MM.1S (cell line): ENCODE data around the gene FAM131C.
"Not testable (repeated sequence)": the region's sequence is repeated elsewhere in the genome, so short reads cannot be mapped to it uniquely, and the experiment has no call there.

Experiments used
- DNase-seq: peaks from one replicate; pipeline ENCODE4 v3.0.0-alpha.2; 2015
- H2AFZ ChIP-seq: fragments of 300-600 bp; sonication (generic); 2 replicates; pipeline ENCODE4 v1.6.0; 2016; ENCODE audit warnings: antibody characterized with exemption, low read length
- H3F3A ChIP-seq: fragments of 300-600 bp; sonication (generic); 2 replicates; pipeline ENCODE4 v1.6.1; 2016; ENCODE audit warnings: mild to moderate bottlenecking, antibody characterized with exemption, low read length, moderate library complexity, mixed read lengths; ENCODE audit not compliant: insufficient read depth
- H3K27ac ChIP-seq: fragments of 300-600 bp; sonication (generic); 2 replicates; pipeline ENCODE4 v1.5.1; 2016; ENCODE audit warnings: mild to moderate bottlenecking, low read length
- H3K27me3 ChIP-seq: fragments of 300-600 bp; sonication (generic); replicated peaks from 2 replicates; pipeline ENCODE4 v1.6.0; 2016; ENCODE audit warnings: low read length; ENCODE audit not compliant: insufficient read depth
- H3K36me3 ChIP-seq: fragments of 300-600 bp; sonication (generic); replicated peaks from 2 replicates; pipeline ENCODE4 v1.6.1; 2016; ENCODE audit warnings: mild to moderate bottlenecking, low read length, mixed read lengths; ENCODE audit not compliant: insufficient read depth
- H3K4me1 ChIP-seq: fragments of 300-600 bp; sonication (generic); 2 replicates; pipeline ENCODE4 v1.6.1; 2016; ENCODE audit warnings: low read length, mixed read lengths
- H3K4me2 ChIP-seq: fragments of 300-600 bp; sonication (generic); 2 replicates; pipeline ENCODE4 v1.6.0; 2016; ENCODE audit warnings: low read depth, low read length
- H3K4me3 ChIP-seq: fragments of 300-600 bp; sonication (generic); 2 replicates; pipeline ENCODE4 v1.5.1; 2016; ENCODE audit warnings: low read length, mixed read lengths
- H3K79me2 ChIP-seq: fragments of 300-600 bp; sonication (generic); 2 replicates; pipeline ENCODE4 v1.6.1; 2016; ENCODE audit warnings: mixed run types, low read length, mixed read lengths
- H3K9ac ChIP-seq: fragments of 300-600 bp; sonication (generic); 2 replicates; pipeline ENCODE4 v1.6.1; 2016; ENCODE audit warnings: low read length, mixed read lengths
- H3K9me2 ChIP-seq: fragments of 300-600 bp; sonication (generic); replicated peaks from 2 replicates; pipeline ENCODE4 v1.6.1; 2016; ENCODE audit warnings: mild to moderate bottlenecking, low read length, mixed read lengths; ENCODE audit not compliant: insufficient read depth
- H3K9me3 ChIP-seq: fragments of 300-600 bp; sonication (generic); replicated peaks from 2 replicates; pipeline ENCODE4 v1.6.1; 2016; ENCODE audit warnings: mild to moderate bottlenecking, low read length, mixed read lengths; ENCODE audit not compliant: insufficient read depth
- H4K20me1 ChIP-seq: fragments of 300-600 bp; sonication (generic); 2 replicates; pipeline ENCODE4 v1.6.1; 2016; ENCODE audit warnings: mild to moderate bottlenecking, low read length, moderate library complexity, mixed read lengths; ENCODE audit not compliant: insufficient read depth
- EZH2 ChIP-seq: fragments of 300-600 bp; sonication (generic); optimal IDR thresholded peaks from 2 replicates; pipeline ENCODE3; 2017; ENCODE audit warnings: low read depth, mild to moderate bottlenecking, antibody characterized with exemption, low read length, mixed read lengths
- EZH2phosphoT487 ChIP-seq: fragments of 300-600 bp; sonication (generic); IDR thresholded peaks from 2 replicates; pipeline ENCODE4 v1.6.1; 2018; ENCODE audit warnings: antibody characterized with exemption, low read length
- TF ChIP-seq, protein P1 (sequence below): fragments of 300-600 bp; sonication (generic); IDR thresholded peaks from 2 replicates; pipeline ENCODE4 v1.5.1; 2016; ENCODE audit warnings: antibody characterized with exemption, low read length, mixed read lengths

FAM131C gene

DNA sequence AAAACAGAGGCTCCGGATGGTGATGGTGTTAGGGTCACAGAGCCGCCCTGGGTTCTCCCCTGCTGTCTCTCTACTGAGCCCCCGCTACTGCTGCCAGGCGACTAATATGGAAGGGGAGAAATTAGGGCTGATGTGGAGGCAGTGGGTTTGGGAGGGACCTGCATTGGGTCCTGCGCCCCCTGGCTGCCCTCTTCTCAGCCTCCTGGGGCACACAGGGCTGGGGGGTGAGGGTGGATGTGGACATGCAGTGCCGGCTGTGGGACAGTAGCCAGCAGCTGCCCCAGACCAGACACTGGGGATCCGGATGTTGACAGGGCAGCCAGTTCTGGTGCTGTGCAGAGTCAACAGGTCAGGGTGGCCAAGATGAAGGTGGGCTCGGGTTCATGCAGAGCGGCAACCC is 31.4 kb downstream of the FAM131C start:
- DNase-seq, result no peak
- no peaks in the 10 kb centered on the region for H3K36me3 ChIP-seq
- no peaks in the 10 kb centered on the region for H3K9me3 ChIP-seq
- H3K4me3 ChIP-seq, result no peak overlapping the region
- H3K9me2 ChIP-seq, result no peaks in the 10 kb centered on the region
- TF ChIP-seq EZH2phosphoT487 (no peak), EZH2 (no peak)
- TF ChIP-seq, protein P1, sequence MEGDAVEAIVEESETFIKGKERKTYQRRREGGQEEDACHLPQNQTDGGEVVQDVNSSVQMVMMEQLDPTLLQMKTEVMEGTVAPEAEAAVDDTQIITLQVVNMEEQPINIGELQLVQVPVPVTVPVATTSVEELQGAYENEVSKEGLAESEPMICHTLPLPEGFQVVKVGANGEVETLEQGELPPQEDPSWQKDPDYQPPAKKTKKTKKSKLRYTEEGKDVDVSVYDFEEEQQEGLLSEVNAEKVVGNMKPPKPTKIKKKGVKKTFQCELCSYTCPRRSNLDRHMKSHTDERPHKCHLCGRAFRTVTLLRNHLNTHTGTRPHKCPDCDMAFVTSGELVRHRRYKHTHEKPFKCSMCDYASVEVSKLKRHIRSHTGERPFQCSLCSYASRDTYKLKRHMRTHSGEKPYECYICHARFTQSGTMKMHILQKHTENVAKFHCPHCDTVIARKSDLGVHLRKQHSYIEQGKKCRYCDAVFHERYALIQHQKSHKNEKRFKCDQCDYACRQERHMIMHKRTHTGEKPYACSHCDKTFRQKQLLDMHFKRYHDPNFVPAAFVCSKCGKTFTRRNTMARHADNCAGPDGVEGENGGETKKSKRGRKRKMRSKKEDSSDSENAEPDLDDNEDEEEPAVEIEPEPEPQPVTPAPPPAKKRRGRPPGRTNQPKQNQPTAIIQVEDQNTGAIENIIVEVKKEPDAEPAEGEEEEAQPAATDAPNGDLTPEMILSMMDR, result no peak
- H3K4me1 ChIP-seq, result no peaks in the 10 kb centered on the region
- no peak overlapping the region for H3K27ac ChIP-seq
- H3F3A ChIP-seq, result no peaks in the 10 kb centered on the region
- no peaks in the 10 kb centered on the region for H3K79me2 ChIP-seq
- H2AFZ ChIP-seq, result no peak overlapping the region
- H4K20me1 ChIP-seq, result no peaks in the 10 kb centered on the region
- no peak overlapping the region for H3K4me2 ChIP-seq
- no peak overlapping the region for H3K9ac ChIP-seq
- peaks cover 80% of the 10 kb centered on the region for H3K27me3 ChIP-seq

DNA sequence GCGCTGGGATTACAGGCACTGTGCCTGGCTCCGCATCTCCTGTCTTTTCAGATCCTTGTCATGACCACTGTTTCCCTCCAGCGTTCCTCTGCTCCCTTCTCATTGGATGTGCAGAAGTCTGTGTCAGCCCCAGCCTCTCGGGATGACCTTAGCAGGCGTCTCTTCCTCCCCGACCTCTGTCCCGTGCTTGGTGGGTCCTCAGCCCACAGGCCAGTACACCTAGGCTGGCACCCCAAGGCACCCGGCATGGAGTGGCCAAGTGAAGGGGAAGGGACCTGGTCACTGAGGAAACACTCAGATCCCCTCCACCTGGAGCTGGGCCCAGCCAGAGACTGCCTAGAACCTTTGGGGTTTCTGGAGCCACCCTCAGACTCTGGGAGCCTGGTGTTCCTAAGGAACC is 32.3 kb downstream of the FAM131C start:
- DNase-seq, result no peak
- H3K9ac ChIP-seq, result no peak overlapping the region
- H3K36me3 ChIP-seq, result no peaks in the 10 kb centered on the region
- H3K4me1 ChIP-seq, result no peaks in the 10 kb centered on the region
- no peak overlapping the region for H2AFZ ChIP-seq
- H3K4me2 ChIP-seq, result no peak overlapping the region
- no peaks in the 10 kb centered on the region for H3F3A ChIP-seq
- H3K4me3 ChIP-seq, result no peak overlapping the region
- no peaks in the 10 kb centered on the region for H3K79me2 ChIP-seq
- no peaks in the 10 kb centered on the region for H3K9me3 ChIP-seq
- no peaks in the 10 kb centered on the region for H4K20me1 ChIP-seq
- H3K27me3 ChIP-seq, result peaks cover 73% of the 10 kb centered on the region
- no peak overlapping the region for H3K27ac ChIP-seq
- H3K9me2 ChIP-seq, result no peaks in the 10 kb centered on the region
- TF ChIP-seq, protein P1, result no peak
- TF ChIP-seq EZH2phosphoT487 (no peak), EZH2 (no peak)

DNA sequence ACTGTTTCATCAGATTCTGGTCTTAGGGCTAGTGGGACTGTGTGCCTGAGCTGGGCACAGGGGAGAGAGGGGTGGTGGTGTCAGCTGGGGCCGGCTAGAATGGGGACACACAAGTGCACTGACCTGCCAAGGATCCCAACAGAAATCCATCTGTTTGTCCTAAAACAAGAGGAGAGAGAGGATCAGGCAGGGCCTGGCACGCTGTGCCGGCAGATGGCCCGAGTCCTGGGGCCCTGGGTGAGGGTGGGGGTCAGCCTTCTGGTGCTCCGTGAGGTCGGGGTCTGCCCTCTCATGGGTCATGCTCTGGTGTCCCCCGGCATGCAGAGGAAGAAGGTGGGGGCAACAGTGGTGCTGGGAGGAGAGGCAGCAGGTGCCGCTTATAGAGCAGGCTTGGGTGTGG is 33.6 kb downstream of the FAM131C start:
- H3K27ac ChIP-seq, H3K9me3 ChIP-seq, DNase-seq, H3K36me3 ChIP-seq, H3F3A ChIP-seq, H3K4me3 ChIP-seq, H3K79me2 ChIP-seq, H2AFZ ChIP-seq, H3K9me2 ChIP-seq, H3K4me1 ChIP-seq, H4K20me1 ChIP-seq, H3K4me2 ChIP-seq, H3K9ac ChIP-seq: not testable (repeated sequence)
- H3K27me3 ChIP-seq, result peaks cover 68% of the 10 kb centered on the region

DNA sequence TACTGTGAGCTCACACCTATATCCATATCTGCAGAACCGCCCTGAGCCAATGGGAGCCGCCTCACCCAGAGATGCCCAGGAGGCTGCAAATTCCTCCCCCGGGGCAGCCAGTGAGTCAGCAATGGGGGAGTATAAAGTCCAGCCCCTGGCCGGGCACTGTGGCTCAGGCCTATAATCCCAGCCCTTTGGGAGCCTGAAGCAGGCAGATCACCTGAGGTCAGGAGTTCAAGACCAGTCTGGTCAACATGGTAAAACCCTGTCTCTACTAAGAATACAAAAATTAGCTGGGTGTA is 34.9 kb downstream of the FAM131C start:
- no peaks in the 10 kb centered on the region for H3F3A ChIP-seq
- no peak overlapping the region for H2AFZ ChIP-seq
- peaks cover 55% of the 10 kb centered on the region for H3K27me3 ChIP-seq
- no peak overlapping the region for H3K4me3 ChIP-seq
- no peaks in the 10 kb centered on the region for H3K4me1 ChIP-seq
- H3K36me3 ChIP-seq, result no peaks in the 10 kb centered on the region
- TF ChIP-seq, protein P1, result no peak
- TF ChIP-seq EZH2, result no peak
- TF ChIP-seq EZH2phosphoT487, result no peak
- no peaks in the 10 kb centered on the region for H4K20me1 ChIP-seq
- H3K9me2 ChIP-seq, result no peaks in the 10 kb centered on the region
- no peaks in the 10 kb centered on the region for H3K9me3 ChIP-seq
- H3K4me2 ChIP-seq, result no peak overlapping the region
- DNase-seq, result no peak
- H3K9ac ChIP-seq, result no peak overlapping the region
- no peaks in the 10 kb centered on the region for H3K79me2 ChIP-seq
- H3K27ac ChIP-seq, result no peak overlapping the region

DNA sequence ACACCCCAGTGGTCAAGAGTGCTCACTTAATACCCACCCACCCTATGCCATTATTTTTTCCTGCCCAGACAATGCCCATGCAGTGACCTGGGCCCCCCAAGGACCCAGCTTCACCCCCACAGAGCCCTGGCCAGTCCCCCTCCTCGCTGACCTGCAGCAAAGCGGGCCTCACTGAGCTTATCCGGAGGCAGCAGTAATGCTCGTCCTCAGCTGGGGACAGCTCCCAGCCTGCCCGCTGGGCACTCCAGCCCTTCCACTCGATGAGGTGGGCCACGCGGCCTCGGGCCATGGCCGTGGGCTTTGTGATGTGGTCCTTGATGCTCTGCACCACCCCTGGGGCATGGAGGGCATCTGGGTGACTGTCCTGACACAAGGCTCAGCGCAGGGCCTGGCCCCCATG is 37.0 kb downstream of the FAM131C start:
- not testable (repeated sequence) for H3K36me3 ChIP-seq, DNase-seq, H3K9me2 ChIP-seq, H4K20me1 ChIP-seq, H3K27ac ChIP-seq, H3F3A ChIP-seq, H3K9me3 ChIP-seq, H3K4me1 ChIP-seq, H3K4me2 ChIP-seq, H3K79me2 ChIP-seq, H3K4me3 ChIP-seq, H3K9ac ChIP-seq, H2AFZ ChIP-seq
- peaks cover 40% of the 10 kb centered on the region for H3K27me3 ChIP-seq

DNA sequence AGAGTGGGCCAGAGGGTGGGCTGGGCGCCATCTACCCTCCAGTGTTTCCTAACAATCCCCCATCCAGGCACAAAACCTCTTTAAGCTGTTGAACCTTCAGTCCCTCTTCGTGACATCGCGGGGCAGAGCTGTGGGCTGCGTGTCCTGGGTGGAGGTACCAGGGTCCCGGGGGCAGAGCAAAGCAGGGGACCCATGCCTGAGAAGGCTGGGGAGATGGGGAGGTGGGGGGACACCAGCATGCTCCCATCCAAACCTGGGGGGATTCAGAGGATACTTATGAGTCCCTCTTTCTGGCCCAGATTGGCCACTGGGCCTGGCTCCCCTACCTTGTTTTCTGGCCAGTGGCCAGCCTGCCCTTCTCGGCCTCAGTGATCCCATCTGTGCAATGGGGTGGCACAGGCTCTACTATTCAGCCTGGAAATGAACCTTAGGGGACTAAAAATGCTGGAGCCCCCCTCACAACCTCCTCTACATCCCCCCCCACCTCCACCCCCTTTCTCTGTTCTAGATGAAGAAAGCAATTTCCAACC is 40.3 kb downstream of the FAM131C start:
- H3K9me3 ChIP-seq, H4K20me1 ChIP-seq, H3K79me2 ChIP-seq, H3K4me1 ChIP-seq, DNase-seq, H3K4me3 ChIP-seq, H3F3A ChIP-seq, H3K9me2 ChIP-seq, H3K36me3 ChIP-seq, H3K9ac ChIP-seq, H3K4me2 ChIP-seq, H2AFZ ChIP-seq, H3K27ac ChIP-seq: not testable (repeated sequence)
- H3K27me3 ChIP-seq, result peaks cover 49% of the 10 kb centered on the region
